Activated T-helper 17 cell treated with anti-CD3 and anti-CD28 coated beads, Interleukin-2, amount 50 U/mL, for 72 hours (primary cell): ENCODE measurements around the gene IGF2BP3. TPM values are rescaled to one million over a fixed set of nuclear protein-coding genes. Genes with fewer than 3 reads are reported as not detected.

Experiments
- ATAC-seq: fragments of 150-1000 bp; cut with Tn5 transposase; replicated peaks from 2 replicates; pipeline ENCODE4 v1.10.0; 2021; ENCODE audit warnings: mild to moderate bottlenecking, moderate library complexity
- H3K27ac Mint-ChIP-seq: one replicate; pipeline ENCODE4 v1.8.0; 2022; ENCODE audit warnings: mixed read lengths
- H3K27me3 Mint-ChIP-seq: one replicate; pipeline ENCODE4 v1.8.0; 2022; ENCODE audit warnings: mixed read lengths
- H3K36me3 Mint-ChIP-seq: one replicate; pipeline ENCODE4 v1.8.0; 2022; ENCODE audit warnings: low read depth, mild to moderate bottlenecking, mixed read lengths
- H3K4me1 Mint-ChIP-seq: one replicate; pipeline ENCODE4 v1.8.0; 2022; ENCODE audit warnings: mixed read lengths
- H3K4me3 Mint-ChIP-seq: one replicate; pipeline ENCODE4 v1.8.0; 2022; ENCODE audit warnings: mild to moderate bottlenecking, mixed read lengths
- H3K9me3 Mint-ChIP-seq: one replicate; pipeline ENCODE4 v1.8.0; 2022; ENCODE audit warnings: mixed read lengths
- total RNA-seq, 2 donors: library from RNA; stranded (reverse); gene quantifications; one replicate each; pipeline ENCODE4 v1.2.3, GENCODE V29; 2022

The IGF2BP3 gene
- total RNA-seq, 2 donors from 2014 or later: 0.42 to 0.67 TPM

GRCh38 chr7:23475576-23475839 lies 5.2 kb upstream of the IGF2BP3 start:
- H3K27ac Mint-ChIP-seq: no peak overlapping the region
- H3K9me3 Mint-ChIP-seq: no peaks in the 10 kb centered on the region
- H3K4me1 Mint-ChIP-seq: peaks cover 4% of the 10 kb centered on the region
- H3K27me3 Mint-ChIP-seq: peaks cover 55% of the 10 kb centered on the region
- ATAC-seq: no peak
- no peak overlapping the region for H3K4me3 Mint-ChIP-seq
- H3K36me3 Mint-ChIP-seq: peaks cover 9% of the 10 kb centered on the region

DNA sequence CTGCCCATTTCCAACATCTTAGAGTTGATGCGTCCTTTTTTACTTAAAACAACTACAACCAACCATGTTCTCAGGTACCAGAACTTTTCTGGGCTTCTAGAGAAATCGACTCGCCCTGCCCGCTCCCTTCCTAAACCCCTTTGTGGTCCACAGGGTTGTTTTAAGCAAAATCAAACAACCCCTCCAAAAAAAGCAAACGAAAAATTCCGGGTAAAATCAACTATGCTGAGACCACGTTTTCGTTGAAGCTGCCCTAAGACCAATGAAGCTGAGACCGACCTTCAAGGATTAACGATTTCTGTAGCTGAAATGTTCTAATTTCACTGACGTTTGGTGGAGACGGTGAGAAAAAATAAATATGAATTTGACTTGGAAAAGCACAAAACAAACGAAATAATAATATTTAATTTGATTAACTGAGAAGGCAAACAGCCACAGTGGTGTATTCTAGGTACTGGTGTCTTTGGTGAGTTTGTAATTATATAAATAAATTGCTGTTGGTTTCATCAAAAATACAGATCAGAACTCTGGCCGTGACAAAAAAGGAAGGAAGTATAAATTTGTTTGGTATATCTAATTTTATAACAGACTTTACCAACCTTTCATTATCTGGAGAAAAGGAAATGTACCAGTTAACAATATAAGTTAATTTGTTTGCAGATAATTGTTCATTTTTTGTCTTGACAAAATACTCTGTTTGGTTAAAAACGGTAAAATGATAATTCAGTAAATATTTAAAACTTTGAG lies 4.7 kb upstream of the IGF2BP3 start:
- no peak overlapping the region for H3K27ac Mint-ChIP-seq
- peaks cover 9% of the 10 kb centered on the region for H3K4me1 Mint-ChIP-seq
- H3K36me3 Mint-ChIP-seq: peaks cover 14% of the 10 kb centered on the region
- ATAC-seq: no peak
- H3K27me3 Mint-ChIP-seq: peaks cover 57% of the 10 kb centered on the region
- H3K4me3 Mint-ChIP-seq: peak overlapping the region; percentile 63
- no peaks in the 10 kb centered on the region for H3K9me3 Mint-ChIP-seq

DNA sequence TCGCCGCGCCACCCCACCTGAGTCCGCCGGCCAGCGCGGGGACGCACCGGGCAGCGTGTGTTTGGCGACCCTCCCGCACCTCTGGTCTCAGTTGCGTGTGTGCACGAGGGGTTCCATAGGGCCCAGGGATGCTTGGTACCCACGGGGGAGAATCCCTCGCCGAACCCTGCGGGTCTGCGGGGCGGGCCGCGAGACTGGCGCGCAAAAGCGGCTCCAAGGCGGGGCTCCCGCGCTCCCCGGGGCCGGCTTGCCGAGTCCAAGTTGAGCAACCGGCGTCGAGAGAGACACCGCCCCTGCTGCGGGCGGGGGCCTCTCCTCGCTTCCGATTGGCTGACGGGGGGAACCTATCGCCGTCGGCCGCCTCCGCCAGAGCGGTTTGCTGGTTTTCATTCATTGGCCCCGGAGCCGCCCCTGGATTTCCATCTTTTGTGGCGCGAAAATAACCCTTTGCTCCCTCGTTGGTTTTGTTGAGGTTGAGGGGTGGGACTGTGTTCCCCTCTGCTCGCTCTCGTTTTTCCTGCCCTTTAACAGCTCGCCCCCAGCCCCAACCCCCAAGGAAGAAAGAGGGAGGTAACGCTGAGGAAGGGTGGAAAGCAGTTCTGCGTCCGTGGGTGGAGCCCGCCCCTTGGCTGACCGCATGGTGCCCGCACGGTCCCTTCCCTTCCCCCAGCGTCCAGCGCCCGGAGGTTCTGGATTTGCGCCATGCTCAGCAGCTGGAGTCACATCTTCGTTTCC lies 4.0 kb upstream of the IGF2BP3 start:
- H3K4me3 Mint-ChIP-seq: peak overlapping the region; percentile 63
- peak; percentile 85 for ATAC-seq
- H3K9me3 Mint-ChIP-seq: no peaks in the 10 kb centered on the region
- peaks cover 59% of the 10 kb centered on the region for H3K27me3 Mint-ChIP-seq
- H3K36me3 Mint-ChIP-seq: peaks cover 17% of the 10 kb centered on the region
- H3K27ac Mint-ChIP-seq: no peak overlapping the region
- peaks cover 11% of the 10 kb centered on the region for H3K4me1 Mint-ChIP-seq

DNA sequence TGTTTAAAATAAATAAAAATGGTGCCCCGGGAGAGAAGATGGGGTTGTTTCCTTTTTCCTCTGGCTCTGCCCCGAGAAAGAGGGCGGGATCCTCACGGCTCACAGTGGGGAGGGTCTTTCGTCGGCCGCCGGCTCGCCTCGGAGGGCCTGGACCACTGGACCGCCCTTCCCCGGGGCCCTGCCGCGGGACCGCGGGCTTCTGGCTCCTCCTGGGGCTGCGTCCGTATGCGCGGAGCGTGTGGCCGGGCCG lies 3.5 kb upstream of the IGF2BP3 start:
- H3K4me1 Mint-ChIP-seq: peaks cover 11% of the 10 kb centered on the region
- ATAC-seq: peak; percentile 17
- no peak overlapping the region for H3K4me3 Mint-ChIP-seq
- H3K27ac Mint-ChIP-seq: no peak overlapping the region
- H3K27me3 Mint-ChIP-seq: peaks cover 55% of the 10 kb centered on the region
- no peaks in the 10 kb centered on the region for H3K9me3 Mint-ChIP-seq
- H3K36me3 Mint-ChIP-seq: peaks cover 17% of the 10 kb centered on the region

DNA sequence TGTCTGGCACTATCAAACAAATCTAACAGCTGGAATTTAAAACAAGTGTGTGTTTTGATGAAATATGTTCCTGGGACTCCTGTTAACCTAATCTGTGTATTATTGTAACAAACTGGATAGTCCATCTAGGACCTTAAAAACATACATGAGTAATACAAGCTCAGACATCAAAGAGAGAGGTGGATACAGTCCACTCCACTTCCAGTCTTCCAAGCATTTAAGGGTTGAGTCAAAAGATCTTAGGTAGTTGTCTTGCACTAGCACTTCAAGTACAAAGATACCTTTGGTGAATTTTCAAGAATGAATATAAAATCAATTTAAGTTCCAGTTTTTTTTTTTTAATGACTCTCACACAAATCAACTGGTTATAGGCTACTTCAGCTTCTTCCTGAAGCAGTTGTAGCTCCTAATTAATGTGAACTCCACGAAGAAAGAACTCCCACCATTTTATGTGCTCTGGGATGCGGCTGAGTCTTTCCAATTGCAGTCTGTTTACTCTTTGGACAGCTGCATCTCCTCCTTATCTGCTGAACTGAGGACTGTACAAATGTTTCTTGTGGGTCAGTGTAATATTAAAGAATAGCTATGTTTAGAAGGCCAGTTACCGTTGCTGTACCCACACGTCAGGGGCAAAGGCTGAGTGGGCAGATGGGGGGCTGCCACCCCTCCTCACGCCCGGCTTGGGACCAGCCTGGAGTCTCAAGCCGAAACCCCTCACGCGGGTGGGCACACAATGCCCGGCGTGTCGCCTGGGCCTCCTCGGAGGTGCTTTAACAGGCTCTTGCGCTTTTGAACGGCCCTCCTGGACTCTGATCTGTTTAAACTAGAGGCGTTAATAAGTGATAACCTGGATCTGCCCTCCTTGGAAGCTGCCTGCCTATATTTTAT lies 2.9 kb upstream of the IGF2BP3 start:
- H3K36me3 Mint-ChIP-seq: peaks cover 17% of the 10 kb centered on the region
- no peak overlapping the region for H3K27ac Mint-ChIP-seq
- H3K27me3 Mint-ChIP-seq: peaks cover 54% of the 10 kb centered on the region
- peaks cover 12% of the 10 kb centered on the region for H3K4me1 Mint-ChIP-seq
- H3K4me3 Mint-ChIP-seq: peak overlapping the region; percentile 33
- ATAC-seq: no peak
- no peaks in the 10 kb centered on the region for H3K9me3 Mint-ChIP-seq

- H3K4me3 Mint-ChIP-seq: no peak overlapping the region
- ATAC-seq: no peak
- H3K9me3 Mint-ChIP-seq: no peaks in the 10 kb centered on the region
- peaks cover 17% of the 10 kb centered on the region for H3K36me3 Mint-ChIP-seq
- peaks cover 18% of the 10 kb centered on the region for H3K4me1 Mint-ChIP-seq
- no peak overlapping the region for H3K27ac Mint-ChIP-seq
- peaks cover 61% of the 10 kb centered on the region for H3K27me3 Mint-ChIP-seq
Measured at GRCh38 chr7:23472556-23472955, 2.3 kb upstream of the IGF2BP3 start.

GRCh38 chr7:23472046-23472445 lies 1.8 kb upstream of the IGF2BP3 start:
- H3K4me3 Mint-ChIP-seq: no peak overlapping the region
- peaks cover 17% of the 10 kb centered on the region for H3K36me3 Mint-ChIP-seq
- no peaks in the 10 kb centered on the region for H3K9me3 Mint-ChIP-seq
- peaks cover 18% of the 10 kb centered on the region for H3K4me1 Mint-ChIP-seq
- peaks cover 64% of the 10 kb centered on the region for H3K27me3 Mint-ChIP-seq
- H3K27ac Mint-ChIP-seq: no peak overlapping the region
- no peak for ATAC-seq

- H3K27ac Mint-ChIP-seq: no peak overlapping the region
- H3K36me3 Mint-ChIP-seq: peaks cover 17% of the 10 kb centered on the region
- no peaks in the 10 kb centered on the region for H3K9me3 Mint-ChIP-seq
- peaks cover 18% of the 10 kb centered on the region for H3K4me1 Mint-ChIP-seq
- H3K27me3 Mint-ChIP-seq: peaks cover 58% of the 10 kb centered on the region
- ATAC-seq: no peak
- H3K4me3 Mint-ChIP-seq: peak overlapping the region; percentile 81
Measured at GRCh38 chr7:23471106-23471859, 992 bp upstream of the IGF2BP3 start.

DNA sequence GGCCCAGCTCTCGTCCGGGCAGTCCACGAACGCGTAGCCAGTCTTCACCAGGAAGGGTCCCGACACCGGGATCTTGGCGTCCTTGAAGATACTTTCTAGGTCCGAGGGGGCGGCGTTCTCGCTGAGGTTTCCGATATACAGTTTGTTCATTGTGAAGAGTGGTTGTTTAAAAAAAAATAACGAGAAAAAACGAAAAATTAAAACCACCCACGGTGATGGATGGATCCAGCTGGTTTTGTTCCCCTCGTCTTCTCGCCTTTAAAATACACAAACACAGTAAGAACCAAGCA lies 385 bp downstream of the IGF2BP3 start:
- Mint-ChIP-seq H3K4me3 (peak overlapping the region; percentile 81), H3K27me3 (peaks cover 62% of the 10 kb centered on the region), H3K4me1 (peaks cover 18% of the 10 kb centered on the region), H3K36me3 (peaks cover 17% of the 10 kb centered on the region), H3K27ac (peak overlapping the region; percentile 73), H3K9me3 (no peaks in the 10 kb centered on the region)
- no peak for ATAC-seq

GRCh38 chr7:23469150-23469960 lies 936 bp downstream of the IGF2BP3 start:
- peak; percentile 34 for ATAC-seq
- peaks cover 59% of the 10 kb centered on the region for H3K27me3 Mint-ChIP-seq
- H3K9me3 Mint-ChIP-seq: no peaks in the 10 kb centered on the region
- H3K4me3 Mint-ChIP-seq: peak overlapping the region; percentile 81
- peaks cover 12% of the 10 kb centered on the region for H3K36me3 Mint-ChIP-seq
- no peak overlapping the region for H3K27ac Mint-ChIP-seq
- H3K4me1 Mint-ChIP-seq: peaks cover 18% of the 10 kb centered on the region

- peak overlapping the region; percentile 68 for H3K4me3 Mint-ChIP-seq
- peaks cover 18% of the 10 kb centered on the region for H3K4me1 Mint-ChIP-seq
- peaks cover 62% of the 10 kb centered on the region for H3K27me3 Mint-ChIP-seq
- H3K9me3 Mint-ChIP-seq: no peaks in the 10 kb centered on the region
- H3K36me3 Mint-ChIP-seq: peaks cover 12% of the 10 kb centered on the region
- no peak overlapping the region for H3K27ac Mint-ChIP-seq
- peak; percentile 18 for ATAC-seq
Measured at GRCh38 chr7:23468526-23469149, 1.7 kb downstream of the IGF2BP3 start.

- ATAC-seq: peak; percentile 34
- H3K27me3 Mint-ChIP-seq: peaks cover 63% of the 10 kb centered on the region
- no peak overlapping the region for H3K27ac Mint-ChIP-seq
- no peaks in the 10 kb centered on the region for H3K9me3 Mint-ChIP-seq
- peak overlapping the region; percentile 68 for H3K4me3 Mint-ChIP-seq
- peaks cover 18% of the 10 kb centered on the region for H3K4me1 Mint-ChIP-seq
- H3K36me3 Mint-ChIP-seq: peaks cover 12% of the 10 kb centered on the region
Measured at GRCh38 chr7:23467806-23468525, 2.3 kb downstream of the IGF2BP3 start.

DNA sequence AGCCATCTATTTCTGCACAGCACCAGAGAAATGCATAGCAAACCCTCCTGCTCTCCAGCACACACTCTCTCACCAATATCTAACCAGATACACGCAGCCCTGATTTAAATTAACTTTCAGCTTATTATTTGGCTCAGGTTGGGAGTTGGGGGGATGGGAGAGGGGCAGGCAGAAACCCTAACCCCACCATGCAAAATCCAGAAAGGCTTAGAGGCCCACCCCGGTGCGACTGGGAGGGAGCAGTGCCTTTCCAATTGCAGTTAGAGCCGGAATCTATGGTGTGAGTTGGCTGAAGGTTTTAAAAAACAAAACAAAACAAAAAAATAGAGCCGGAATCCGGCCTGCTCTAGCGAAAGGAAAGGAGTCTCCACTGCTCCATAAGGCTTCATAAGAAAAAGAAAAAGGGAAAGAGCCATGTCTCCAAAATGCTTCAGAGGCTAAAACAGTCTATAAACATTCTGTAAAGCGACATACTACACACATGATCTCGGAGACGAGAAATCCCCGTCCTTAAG lies 2.9 kb downstream of the IGF2BP3 start:
- Mint-ChIP-seq H3K4me1 (peaks cover 18% of the 10 kb centered on the region), H3K27me3 (peaks cover 61% of the 10 kb centered on the region), H3K4me3 (peak overlapping the region; percentile 68), H3K36me3 (peaks cover 12% of the 10 kb centered on the region), H3K27ac (no peak overlapping the region), H3K9me3 (no peaks in the 10 kb centered on the region)
- no peak for ATAC-seq
